Aorta (tissue), 5 donors: Measurements from ENCODE around the gene COPG2. TPM values are rescaled to one million over a fixed set of nuclear protein-coding genes. Genes with fewer than 3 reads are reported as not detected.
"Not testable (repeated sequence)": the region's sequence is repeated elsewhere in the genome, so short reads cannot be mapped to it uniquely, and the experiment has no call there.

ENCODE experiments used
- ATAC-seq: fragments of 200-7000 bp; cut with Tn5 transposase; one replicate; pipeline ENCODE4 v1.9.1; 2022; ENCODE audit warnings: moderate library complexity; ENCODE audit not compliant: low FRiP score
- DNase-seq, 2 donors: peaks; one replicate each; pipeline ENCODE4 v3.0.0-alpha.2; 2020
- H3K27ac ChIP-seq, 2 donors: one replicate each; pipeline ENCODE4 v1.5.1; 2013; ENCODE audit warnings: low read length in 2 of 2, mild to moderate bottlenecking in 2 of 2, moderate library complexity in 2 of 2, control low read depth in 1 of 2, inconsistent platforms in 1 of 2, low read depth in 1 of 2
- H3K27me3 ChIP-seq, 2 donors: one replicate each; pipeline ENCODE4 v1.6.1; 2013; ENCODE audit warnings: control low read depth in 1 of 2, low read length in 1 of 2, mild to moderate bottlenecking in 1 of 2, moderate library complexity in 1 of 2; ENCODE audit not compliant: insufficient read depth in 2 of 2, control insufficient read depth in 1 of 2
- H3K36me3 ChIP-seq, 2 donors: one replicate each; pipeline ENCODE4 v1.6.1; 2013; ENCODE audit warnings: control low read depth in 1 of 2, low read length in 1 of 2, mild to moderate bottlenecking in 1 of 2; ENCODE audit not compliant: insufficient read depth in 2 of 2, control insufficient read depth in 1 of 2
- H3K4me1 ChIP-seq, 2 donors: one replicate each; pipeline ENCODE4 v1.6.1; 2013; ENCODE audit warnings: low read length in 2 of 2, control low read depth in 1 of 2, mild to moderate bottlenecking in 1 of 2, moderate library complexity in 1 of 2; ENCODE audit not compliant: insufficient read depth in 2 of 2, control insufficient read depth in 1 of 2
- H3K4me3 ChIP-seq, 2 donors: one replicate each; pipeline ENCODE4 v1.5.1; 2013; ENCODE audit warnings: low read length in 2 of 2, control low read depth in 1 of 2, mild to moderate bottlenecking in 1 of 2
- H3K9me3 ChIP-seq: one replicate; pipeline ENCODE4 v1.6.1; 2013; ENCODE audit warnings: mild to moderate bottlenecking, low read length; ENCODE audit not compliant: control insufficient read depth
- WGBS, 2 donors: extraction: QIAGEN DNeasy Blood & Tissue Kit; methylation state at CpG; one replicate each; pipeline ENCODE4 v1.1.7; 2013; 5-methylcytosine and 5-hydroxymethylcytosine counted together
- intact Hi-C, 2 donors: fragments of 100-400 bp; cut with DNase I; formaldehyde crosslinking; loops; one replicate each; pipeline versions ENCODE4 v1.14.2 to v1.15.0; 2022
- polyA plus RNA-seq, 2 donors: library from polyadenylated mRNA; stranded (reverse); fragments of 200-250 nt; gene quantifications; one replicate each; pipeline ENCODE4 v1.2.3, GENCODE V29; 2013
- total RNA-seq, 2 donors: library from RNA; stranded (reverse); fragmentation: NEBNext Ultra II Directional; extraction: Animal tissue kit (Norgen Biotek cat#: 25700); gene quantifications; one replicate each; pipeline ENCODE4 v1.2.1, GENCODE V29; 2021
- donor health status: healthy with polysubstance abuse.
- donor health status: Bipolar disorder and iron deficiency.
- donor health status: DM: no; HTN: no; CAD: no.
- donor health status: DM: no; HTN: no; CAD: no.
- donor health status: DM: yes; HTN: yes; CAD: no.

The COPG2 gene
- total and polyA plus RNA-seq, 4 donors, result 5.6 to 13.2 (median 9.3) TPM

GRCh38 chr7:130611218-130611617 lies 57.3 kb downstream of the COPG2 start:
- H3K4me3 ChIP-seq, result no peak overlapping the region
- peaks cover 2% of the 10 kb centered on the region for H3K9me3 ChIP-seq
- H3K27ac ChIP-seq, result no peak overlapping the region
- H3K4me1 ChIP-seq, result no peaks in the 10 kb centered on the region
- ATAC-seq, result no peak
- WGBS, 2 donors, result 93 to 96% methylated on average over 4 of the region's 4 CpGs
- peaks cover 0 to 10% of the 10 kb centered on the region in 2 donors for H3K36me3 ChIP-seq
- H3K27me3 ChIP-seq, result no peaks in the 10 kb centered on the region
- intact Hi-C loops, result no loop called here
- no peak for DNase-seq

- H3K27me3 ChIP-seq, DNase-seq, H3K9me3 ChIP-seq, intact Hi-C loops, H3K36me3 ChIP-seq, H3K27ac ChIP-seq, H3K4me3 ChIP-seq, ATAC-seq, H3K4me1 ChIP-seq: not testable (repeated sequence)
- WGBS, 2 donors, result 96 to 100% methylated on average over 2 of the region's 2 CpGs
These were observed 61.5 kb downstream of the COPG2 start for GRCh38 chr7:130607066-130607465.

- Histone ChIP-seq H3K36me3 (peaks cover 0 to 10% of the 10 kb centered on the region in 2 donors), H3K27ac (no peak overlapping the region), H3K9me3 (peaks cover 2% of the 10 kb centered on the region), H3K4me3 (no peak overlapping the region), H3K27me3 (no peaks in the 10 kb centered on the region), H3K4me1 (no peaks in the 10 kb centered on the region)
- intact Hi-C loops, result no loop called here
- no peak for ATAC-seq
- WGBS, 2 donors, result 98 to 100% methylated on average over 1 of the region's 1 CpG
- no peak for DNase-seq
These were observed 62.4 kb downstream of the COPG2 start for GRCh38 chr7:130606161-130606560.

- Histone ChIP-seq H3K4me1 (no peaks in the 10 kb centered on the region), H3K36me3 (no peaks in the 10 kb centered on the region), H3K9me3 (no peaks in the 10 kb centered on the region), H3K4me3 (no peak overlapping the region), H3K27me3 (no peaks in the 10 kb centered on the region), H3K27ac (no peak overlapping the region)
- DNase-seq, result no peak
- WGBS, 2 donors, result 97 to 99% methylated on average over 3 of the region's 3 CpGs
- no peak for ATAC-seq
- intact Hi-C loops, result no loop called here
These were observed 70.5 kb downstream of the COPG2 start for GRCh38 chr7:130598056-130598455.

GRCh38 chr7:130595986-130596385 lies 72.6 kb downstream of the COPG2 start:
- Histone ChIP-seq H3K9me3 (no peaks in the 10 kb centered on the region), H3K4me3 (no peak overlapping the region), H3K27ac (no peak overlapping the region), H3K36me3 (no peaks in the 10 kb centered on the region), H3K4me1 (no peaks in the 10 kb centered on the region), H3K27me3 (no peaks in the 10 kb centered on the region)
- ATAC-seq, result no peak
- DNase-seq, result no peak
- 95 to 96% methylated on average over 4 of the region's 4 CpGs for WGBS, 2 donors
- intact Hi-C loops, result no loop called here

GRCh38 chr7:130593033-130593432 lies 75.5 kb downstream of the COPG2 start:
- Histone ChIP-seq H3K4me3 (no peak overlapping the region), H3K9me3 (no peaks in the 10 kb centered on the region), H3K27ac (no peak overlapping the region), H3K36me3 (no peaks in the 10 kb centered on the region), H3K27me3 (no peaks in the 10 kb centered on the region), H3K4me1 (no peaks in the 10 kb centered on the region)
- WGBS, 2 donors, result 94 to 95% methylated on average over 1 of the region's 1 CpG
- DNase-seq (no peak), ATAC-seq (no peak)
- intact Hi-C loops, result no loop called here

- DNase-seq, intact Hi-C loops, H3K9me3 ChIP-seq, H3K36me3 ChIP-seq, H3K27me3 ChIP-seq, H3K4me1 ChIP-seq, ATAC-seq, H3K27ac ChIP-seq, H3K4me3 ChIP-seq: not testable (repeated sequence)
- 95 to 97% methylated on average over 22 to 30 of the region's 30 CpGs for WGBS, 2 donors
These were observed 77.1 kb downstream of the COPG2 start for GRCh38 chr7:130591464-130591863.

- H3K36me3 ChIP-seq, ATAC-seq, DNase-seq, H3K4me1 ChIP-seq, H3K27me3 ChIP-seq, intact Hi-C loops, H3K9me3 ChIP-seq, H3K4me3 ChIP-seq, H3K27ac ChIP-seq: not testable (repeated sequence)
- 96 to 98% methylated on average over 2 of the region's 2 CpGs for WGBS, 2 donors
These were observed 82.6 kb downstream of the COPG2 start for GRCh38 chr7:130585932-130586331.

GRCh38 chr7:130575110-130575509 lies 93.4 kb downstream of the COPG2 start:
- H3K27ac ChIP-seq, H3K27me3 ChIP-seq, H3K4me3 ChIP-seq, H3K9me3 ChIP-seq, DNase-seq, ATAC-seq, H3K4me1 ChIP-seq, intact Hi-C loops, H3K36me3 ChIP-seq: not testable (repeated sequence)
- 93 to 96% methylated on average over 3 of the region's 3 CpGs for WGBS, 2 donors
